ENCODE data around the gene TRIP6. TPM values are rescaled to one million over a fixed set of nuclear protein-coding genes. Genes with fewer than 3 reads are reported as not detected.

TRIP6 gene
- total and polyA plus RNA-seq, 2 experiments from 2014 or later: 44.6 to 112 TPM

DNA sequence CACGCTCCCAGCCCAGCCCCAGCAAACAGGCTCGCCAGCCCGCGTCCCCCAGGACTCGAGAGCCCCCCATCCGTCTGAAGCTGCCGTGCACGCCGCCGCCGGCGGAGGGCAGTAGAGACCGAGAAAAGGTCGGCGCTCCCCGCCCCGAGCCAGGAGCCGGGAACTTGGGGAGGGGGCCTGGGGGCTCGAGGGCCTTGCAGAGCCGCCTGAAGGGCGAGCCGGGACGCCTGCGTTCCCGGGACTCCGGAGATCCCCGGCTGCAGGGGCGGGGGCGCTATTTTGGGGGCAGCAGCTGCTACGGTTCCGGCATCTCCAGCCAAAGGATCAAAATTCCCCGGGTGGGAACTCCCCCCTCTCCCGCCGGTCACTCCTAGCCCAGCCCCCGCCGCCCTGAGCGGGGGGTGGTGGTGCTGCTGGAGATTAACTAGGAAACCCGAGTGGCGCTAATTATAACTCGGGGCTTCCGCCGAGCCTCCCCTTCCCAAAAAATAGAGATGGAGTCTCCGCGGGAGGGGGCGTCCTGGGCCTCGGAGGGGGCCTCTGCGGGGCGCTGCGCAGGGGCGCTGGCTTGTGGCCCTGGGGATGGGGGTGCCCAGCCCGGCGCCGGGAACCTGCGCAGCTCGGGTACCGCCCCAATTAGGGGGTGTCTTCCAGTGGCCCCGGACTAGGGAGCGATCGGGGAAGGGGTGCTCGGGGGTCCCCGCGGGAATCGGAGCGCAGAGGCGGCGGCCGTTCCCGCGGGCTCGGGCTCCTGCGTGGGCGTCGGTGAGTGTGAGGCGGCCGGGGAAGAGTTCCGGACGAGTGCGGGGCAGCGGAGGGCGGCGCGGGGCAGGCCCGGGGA is 27.9 kb downstream of the TRIP6 start:
- H3K27ac ChIP-seq (ENCODE audit: low read depth): no peak overlapping the region
- no peaks in the 10 kb centered on the region for H3K36me3 ChIP-seq (ENCODE audit: insufficient read depth)
- H3K9me2 ChIP-seq (ENCODE audit: insufficient read depth): no peaks in the 10 kb centered on the region
- H3F3A ChIP-seq (replicated peaks; ENCODE audit: low read depth): peaks cover 11% of the 10 kb centered on the region; the same call in 1 of the 2 replicates
- no peaks in the 10 kb centered on the region for H3K79me2 ChIP-seq (replicated peaks; ENCODE audit: insufficient read depth)
- H3K27me3 ChIP-seq (ENCODE audit: insufficient read depth): peaks cover 35% of the 10 kb centered on the region
- peak; percentile 93 for DNase-seq (ENCODE audit: low spot score)
- Mint-ChIP-seq H3K9me3 (peaks cover 6% of the 10 kb centered on the region; the same call in 2 of the 3 replicates), H3K4me3 (peak overlapping the region; percentile 57; the same call in 2 of the 3 replicates), H3K27me3 (ENCODE audit: insufficient read depth, low read depth, poor library complexity) (peaks cover 42% of the 10 kb centered on the region), H3K27ac (no peak overlapping the region), H3K36me3 (ENCODE audit: low read depth) (no peaks in the 10 kb centered on the region; the same call in 2 of the 3 replicates), H3K4me1 (peaks cover 23% of the 10 kb centered on the region)
- peaks cover 8% of the 10 kb centered on the region; the same call in 1 of the 2 replicates for H3K4me1 ChIP-seq (ENCODE audit: insufficient read depth)
- H3K4me2 ChIP-seq: peak overlapping the region; percentile 96
- H3K4me3 ChIP-seq: peak overlapping the region; percentile 73
- H2AFZ ChIP-seq: peak overlapping the region; percentile 78
- no peaks in the 10 kb centered on the region for H4K20me1 ChIP-seq (replicated peaks; ENCODE audit: insufficient read depth)
- no peak for TF ChIP-seq CREB1 (CRISPR knock-in tag; IDR thresholded peaks at IDR 0.05; ENCODE audit: low read depth)
- TF ChIP-seq, protein P1, sequence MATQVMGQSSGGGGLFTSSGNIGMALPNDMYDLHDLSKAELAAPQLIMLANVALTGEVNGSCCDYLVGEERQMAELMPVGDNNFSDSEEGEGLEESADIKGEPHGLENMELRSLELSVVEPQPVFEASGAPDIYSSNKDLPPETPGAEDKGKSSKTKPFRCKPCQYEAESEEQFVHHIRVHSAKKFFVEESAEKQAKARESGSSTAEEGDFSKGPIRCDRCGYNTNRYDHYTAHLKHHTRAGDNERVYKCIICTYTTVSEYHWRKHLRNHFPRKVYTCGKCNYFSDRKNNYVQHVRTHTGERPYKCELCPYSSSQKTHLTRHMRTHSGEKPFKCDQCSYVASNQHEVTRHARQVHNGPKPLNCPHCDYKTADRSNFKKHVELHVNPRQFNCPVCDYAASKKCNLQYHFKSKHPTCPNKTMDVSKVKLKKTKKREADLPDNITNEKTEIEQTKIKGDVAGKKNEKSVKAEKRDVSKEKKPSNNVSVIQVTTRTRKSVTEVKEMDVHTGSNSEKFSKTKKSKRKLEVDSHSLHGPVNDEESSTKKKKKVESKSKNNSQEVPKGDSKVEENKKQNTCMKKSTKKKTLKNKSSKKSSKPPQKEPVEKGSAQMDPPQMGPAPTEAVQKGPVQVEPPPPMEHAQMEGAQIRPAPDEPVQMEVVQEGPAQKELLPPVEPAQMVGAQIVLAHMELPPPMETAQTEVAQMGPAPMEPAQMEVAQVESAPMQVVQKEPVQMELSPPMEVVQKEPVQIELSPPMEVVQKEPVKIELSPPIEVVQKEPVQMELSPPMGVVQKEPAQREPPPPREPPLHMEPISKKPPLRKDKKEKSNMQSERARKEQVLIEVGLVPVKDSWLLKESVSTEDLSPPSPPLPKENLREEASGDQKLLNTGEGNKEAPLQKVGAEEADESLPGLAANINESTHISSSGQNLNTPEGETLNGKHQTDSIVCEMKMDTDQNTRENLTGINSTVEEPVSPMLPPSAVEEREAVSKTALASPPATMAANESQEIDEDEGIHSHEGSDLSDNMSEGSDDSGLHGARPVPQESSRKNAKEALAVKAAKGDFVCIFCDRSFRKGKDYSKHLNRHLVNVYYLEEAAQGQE (IDR thresholded peaks at IDR 0.05; ENCODE audit: unreplicated experiment): peak; percentile 23
- TF ChIP-seq, protein P2, sequence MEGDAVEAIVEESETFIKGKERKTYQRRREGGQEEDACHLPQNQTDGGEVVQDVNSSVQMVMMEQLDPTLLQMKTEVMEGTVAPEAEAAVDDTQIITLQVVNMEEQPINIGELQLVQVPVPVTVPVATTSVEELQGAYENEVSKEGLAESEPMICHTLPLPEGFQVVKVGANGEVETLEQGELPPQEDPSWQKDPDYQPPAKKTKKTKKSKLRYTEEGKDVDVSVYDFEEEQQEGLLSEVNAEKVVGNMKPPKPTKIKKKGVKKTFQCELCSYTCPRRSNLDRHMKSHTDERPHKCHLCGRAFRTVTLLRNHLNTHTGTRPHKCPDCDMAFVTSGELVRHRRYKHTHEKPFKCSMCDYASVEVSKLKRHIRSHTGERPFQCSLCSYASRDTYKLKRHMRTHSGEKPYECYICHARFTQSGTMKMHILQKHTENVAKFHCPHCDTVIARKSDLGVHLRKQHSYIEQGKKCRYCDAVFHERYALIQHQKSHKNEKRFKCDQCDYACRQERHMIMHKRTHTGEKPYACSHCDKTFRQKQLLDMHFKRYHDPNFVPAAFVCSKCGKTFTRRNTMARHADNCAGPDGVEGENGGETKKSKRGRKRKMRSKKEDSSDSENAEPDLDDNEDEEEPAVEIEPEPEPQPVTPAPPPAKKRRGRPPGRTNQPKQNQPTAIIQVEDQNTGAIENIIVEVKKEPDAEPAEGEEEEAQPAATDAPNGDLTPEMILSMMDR (conservative IDR thresholded peaks at IDR 0.05; ENCODE audit: low read depth in 2 of 2): peak; percentile 81 to 96
- no peak for TF ChIP-seq POLR2AphosphoS5 (IDR thresholded peaks at IDR 0.05; ENCODE audit: low read depth)
- TF ChIP-seq EZH2 (IDR thresholded peaks at IDR 0.05; ENCODE audit: low read depth, unreplicated experiment): peak; percentile 18
- ATAC-seq: peak; percentile 43

DNA sequence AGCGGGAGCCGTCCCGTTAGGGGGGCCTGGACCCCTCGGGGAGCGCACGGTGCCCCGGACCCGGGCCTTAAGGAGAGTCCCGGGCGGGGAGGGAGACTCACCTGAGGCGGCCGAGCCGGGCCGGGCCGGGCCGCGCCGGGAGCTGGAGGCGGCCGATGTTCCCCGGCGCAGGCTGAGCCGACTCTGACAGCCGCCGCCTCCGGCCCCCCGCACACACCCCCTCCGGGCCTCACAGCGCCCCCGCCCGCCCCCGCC is 28.4 kb downstream of the TRIP6 start, which contains the start of gene ACHE:
TSS of gene ACHE (minus strand) at position 188 of the 255 bp plus-strand sequence. CDS start 1,656 bp downstream, outside the sequence.
- peak within 1 kb of the TSS; percentile 96 for H3K4me2 ChIP-seq
- peaks cover 8% of the 10 kb centered on the region; the same call in 1 of the 2 replicates for H3K4me1 ChIP-seq (ENCODE audit: insufficient read depth)
- peak within 1 kb of the TSS; percentile 68 for H3K4me3 Mint-ChIP-seq
- no peaks in the 10 kb centered on the region for H3K36me3 ChIP-seq (ENCODE audit: insufficient read depth)
- peaks cover 35% of the 10 kb centered on the region for H3K27me3 ChIP-seq (ENCODE audit: insufficient read depth)
- ATAC-seq: peak; percentile 39
- DNase-seq (ENCODE audit: low spot score): peak; percentile 64
- H3K9me2 ChIP-seq (ENCODE audit: insufficient read depth): no peaks in the 10 kb centered on the region
- peak within 1 kb of the TSS; percentile 73 for H3K4me3 ChIP-seq
- no peaks in the 10 kb centered on the region for H3K79me2 ChIP-seq (replicated peaks; ENCODE audit: insufficient read depth)
- H2AFZ ChIP-seq: peak within 1 kb of the TSS; percentile 78
- TF ChIP-seq POLR2AphosphoS5 (IDR thresholded peaks at IDR 0.05; ENCODE audit: low read depth): no peak
- no peak for TF ChIP-seq NANOG (IDR thresholded peaks at IDR 0.05; ENCODE audit: borderline replicate concordance)
- TF ChIP-seq STAT1 (IDR thresholded peaks at IDR 0.05; ENCODE audit: unreplicated experiment): no peak
- H3K36me3 Mint-ChIP-seq (ENCODE audit: low read depth): no peaks in the 10 kb centered on the region; the same call in 2 of the 3 replicates
- no peak within 1 kb of the TSS for H3K27ac Mint-ChIP-seq
- peaks cover 40% of the 10 kb centered on the region for H3K27me3 Mint-ChIP-seq (ENCODE audit: insufficient read depth, low read depth, poor library complexity)
- H3F3A ChIP-seq (replicated peaks; ENCODE audit: low read depth): peaks cover 7% of the 10 kb centered on the region; the same call in 1 of the 2 replicates
- no peaks in the 10 kb centered on the region for H4K20me1 ChIP-seq (replicated peaks; ENCODE audit: insufficient read depth)
- peaks cover 23% of the 10 kb centered on the region for H3K4me1 Mint-ChIP-seq
- peaks cover 8% of the 10 kb centered on the region; the same call in 2 of the 3 replicates for H3K9me3 Mint-ChIP-seq
- H3K27ac ChIP-seq (ENCODE audit: low read depth): no peak within 1 kb of the TSS

Data from GM23338 (cell line).